ENCODE data around the gene BLTP3B.

The BLTP3B gene

GRCh38 chr12:100141998-100142850 is 450 bp downstream of the BLTP3B start:
- Histone ChIP-seq H3K9me3 (ENCODE audit: insufficient read depth, low read length, severe bottlenecking) (no peaks in the 10 kb centered on the region), H2AFZ (ENCODE audit: low read depth, low read length) (peak overlapping the region; percentile 91), H4K20me1 (ENCODE audit: insufficient read depth, low read length) (no peaks in the 10 kb centered on the region; the same call in 1 of the 2 replicates), H3K27me3 (ENCODE audit: insufficient read depth, low read length, poor library complexity) (no peaks in the 10 kb centered on the region), H3K27ac (ENCODE audit: low read length) (peak overlapping the region; percentile 72), H3K79me2 (ENCODE audit: insufficient read depth, low read length) (peaks cover 42% of the 10 kb centered on the region), H3K9ac (ENCODE audit: low read depth, low read length) (peak overlapping the region; percentile 88), H3K36me3 (ENCODE audit: insufficient read depth, low read length) (no peaks in the 10 kb centered on the region; the same call in 1 of the 2 replicates), H3K4me2 (ENCODE audit: insufficient read depth, low read length) (peak overlapping the region; percentile 75), H3K4me1 (ENCODE audit: insufficient read depth, low read length) (peaks cover 23% of the 10 kb centered on the region), H3K4me3 (ENCODE audit: low read depth in 1 of 2, low read length in 2 of 2) (peak overlapping the region; percentile 70 to 84)
- no peak for TF ChIP-seq EZH2 (IDR thresholded peaks at IDR 0.05; ENCODE audit: borderline replicate concordance, low read depth, low read length, severe bottlenecking)
- DNase-seq: peak; percentile 44
- ATAC-seq (ENCODE audit: insufficient read depth, low read depth): peak; percentile 70

DNA sequence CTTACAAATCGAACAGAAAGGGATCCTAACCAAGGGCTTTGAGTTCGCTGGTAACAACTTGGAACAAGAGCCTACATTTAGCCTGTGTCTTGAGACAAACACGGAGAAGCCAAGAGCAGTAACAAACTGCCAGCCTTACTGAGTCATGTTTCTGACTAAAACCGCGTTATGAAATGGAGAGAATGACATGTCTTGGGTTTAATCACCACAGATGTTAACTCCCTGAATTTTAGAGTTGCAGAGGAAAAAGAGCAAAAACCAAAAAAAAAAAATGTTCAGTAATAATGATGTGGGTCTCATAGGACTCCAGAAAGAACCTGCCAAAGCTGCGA is 1.0 kb downstream of the BLTP3B start:
- DNase-seq (peak; percentile 20), ATAC-seq (ENCODE audit: insufficient read depth, low read depth) (peak; percentile 34; the same call in 2 of the 3 replicates)
- Histone ChIP-seq H2AFZ (ENCODE audit: low read depth, low read length) (peak overlapping the region; percentile 91), H3K27me3 (ENCODE audit: insufficient read depth, low read length, poor library complexity) (no peaks in the 10 kb centered on the region), H3K9ac (ENCODE audit: low read depth, low read length) (peak overlapping the region; percentile 88), H3K4me3 (ENCODE audit: low read depth in 1 of 2, low read length in 2 of 2) (peak overlapping the region; percentile 70 to 84; a peak in 3 of 4 replicates), H3K79me2 (ENCODE audit: insufficient read depth, low read length) (peaks cover 46% of the 10 kb centered on the region), H4K20me1 (ENCODE audit: insufficient read depth, low read length) (no peaks in the 10 kb centered on the region; the same call in 1 of the 2 replicates), H3K4me2 (ENCODE audit: insufficient read depth, low read length) (peak overlapping the region; percentile 75), H3K4me1 (ENCODE audit: insufficient read depth, low read length) (peaks cover 23% of the 10 kb centered on the region), H3K9me3 (ENCODE audit: insufficient read depth, low read length, severe bottlenecking) (no peaks in the 10 kb centered on the region), H3K36me3 (ENCODE audit: insufficient read depth, low read length) (no peaks in the 10 kb centered on the region; the same call in 1 of the 2 replicates), H3K27ac (ENCODE audit: low read length) (peak overlapping the region; percentile 72)
- no peak for TF ChIP-seq EZH2 (IDR thresholded peaks at IDR 0.05; ENCODE audit: borderline replicate concordance, low read depth, low read length, severe bottlenecking)
- TF ChIP-seq, protein P1, sequence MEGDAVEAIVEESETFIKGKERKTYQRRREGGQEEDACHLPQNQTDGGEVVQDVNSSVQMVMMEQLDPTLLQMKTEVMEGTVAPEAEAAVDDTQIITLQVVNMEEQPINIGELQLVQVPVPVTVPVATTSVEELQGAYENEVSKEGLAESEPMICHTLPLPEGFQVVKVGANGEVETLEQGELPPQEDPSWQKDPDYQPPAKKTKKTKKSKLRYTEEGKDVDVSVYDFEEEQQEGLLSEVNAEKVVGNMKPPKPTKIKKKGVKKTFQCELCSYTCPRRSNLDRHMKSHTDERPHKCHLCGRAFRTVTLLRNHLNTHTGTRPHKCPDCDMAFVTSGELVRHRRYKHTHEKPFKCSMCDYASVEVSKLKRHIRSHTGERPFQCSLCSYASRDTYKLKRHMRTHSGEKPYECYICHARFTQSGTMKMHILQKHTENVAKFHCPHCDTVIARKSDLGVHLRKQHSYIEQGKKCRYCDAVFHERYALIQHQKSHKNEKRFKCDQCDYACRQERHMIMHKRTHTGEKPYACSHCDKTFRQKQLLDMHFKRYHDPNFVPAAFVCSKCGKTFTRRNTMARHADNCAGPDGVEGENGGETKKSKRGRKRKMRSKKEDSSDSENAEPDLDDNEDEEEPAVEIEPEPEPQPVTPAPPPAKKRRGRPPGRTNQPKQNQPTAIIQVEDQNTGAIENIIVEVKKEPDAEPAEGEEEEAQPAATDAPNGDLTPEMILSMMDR (IDR thresholded peaks at IDR 0.05; ENCODE audit: borderline replicate concordance, extremely low read depth, low read length, poor library complexity, severe bottlenecking): no peak

GRCh38 chr12:100138803-100139098 is 3.9 kb downstream of the BLTP3B start:
- DNase-seq: no peak
- Histone ChIP-seq H2AFZ (ENCODE audit: low read depth, low read length) (no peak overlapping the region), H3K4me1 (ENCODE audit: insufficient read depth, low read length) (peaks cover 22% of the 10 kb centered on the region), H3K27me3 (ENCODE audit: insufficient read depth, low read length, poor library complexity) (no peaks in the 10 kb centered on the region), H3K4me3 (ENCODE audit: low read depth in 1 of 2, low read length in 2 of 2) (no peak overlapping the region), H3K79me2 (ENCODE audit: insufficient read depth, low read length) (peaks cover 52% of the 10 kb centered on the region), H3K36me3 (ENCODE audit: insufficient read depth, low read length) (no peaks in the 10 kb centered on the region; the same call in 1 of the 2 replicates), H4K20me1 (ENCODE audit: insufficient read depth, low read length) (no peaks in the 10 kb centered on the region; the same call in 1 of the 2 replicates), H3K27ac (ENCODE audit: low read length) (no peak overlapping the region), H3K9me3 (ENCODE audit: insufficient read depth, low read length, severe bottlenecking) (no peaks in the 10 kb centered on the region), H3K4me2 (ENCODE audit: insufficient read depth, low read length) (no peak overlapping the region), H3K9ac (ENCODE audit: low read depth, low read length) (no peak overlapping the region)
- no peak for TF ChIP-seq EZH2 (IDR thresholded peaks at IDR 0.05; ENCODE audit: borderline replicate concordance, low read depth, low read length, severe bottlenecking)
- TF ChIP-seq, protein P1 (IDR thresholded peaks at IDR 0.05; ENCODE audit: borderline replicate concordance, extremely low read depth, low read length, poor library complexity, severe bottlenecking): no peak
- ATAC-seq (ENCODE audit: insufficient read depth, low read depth): no peak

GRCh38 chr12:100138048-100138802 is 4.4 kb downstream of the BLTP3B start:
- Histone ChIP-seq H3K36me3 (ENCODE audit: insufficient read depth, low read length) (no peaks in the 10 kb centered on the region; the same call in 1 of the 2 replicates), H2AFZ (ENCODE audit: low read depth, low read length) (no peak overlapping the region), H3K4me2 (ENCODE audit: insufficient read depth, low read length) (no peak overlapping the region), H3K27ac (ENCODE audit: low read length) (no peak overlapping the region), H3K27me3 (ENCODE audit: insufficient read depth, low read length, poor library complexity) (no peaks in the 10 kb centered on the region), H3K9ac (ENCODE audit: low read depth, low read length) (no peak overlapping the region), H3K79me2 (ENCODE audit: insufficient read depth, low read length) (peaks cover 55% of the 10 kb centered on the region), H3K4me1 (ENCODE audit: insufficient read depth, low read length) (peaks cover 16% of the 10 kb centered on the region), H3K4me3 (ENCODE audit: low read depth in 1 of 2, low read length in 2 of 2) (no peak overlapping the region), H4K20me1 (ENCODE audit: insufficient read depth, low read length) (no peaks in the 10 kb centered on the region; the same call in 1 of the 2 replicates), H3K9me3 (ENCODE audit: insufficient read depth, low read length, severe bottlenecking) (no peaks in the 10 kb centered on the region)
- ATAC-seq (ENCODE audit: insufficient read depth, low read depth) (no peak), DNase-seq (no peak)
- TF ChIP-seq, protein P1 (IDR thresholded peaks at IDR 0.05; ENCODE audit: borderline replicate concordance, extremely low read depth, low read length, poor library complexity, severe bottlenecking): peak; percentile 58
- TF ChIP-seq EZH2 (IDR thresholded peaks at IDR 0.05; ENCODE audit: borderline replicate concordance, low read depth, low read length, severe bottlenecking): no peak
